GM23338 (cell line): ENCODE measurements around the gene TMEM169. TPM values are rescaled to one million over a fixed set of nuclear protein-coding genes. Genes with fewer than 3 reads are reported as not detected.

Experiments
- ATAC-seq: fragments of 200-7000 bp; cut with Tn5 transposase; 3 replicates; pipeline ENCODE4 v1.9.1; 2020
- DNase-seq: peaks from one replicate; pipeline ENCODE4 v3.0.0-alpha.2; 2015; ENCODE audit warnings: low spot score
- H2AFZ ChIP-seq: fragments of 200-600 bp; sonication (generic); 2 replicates; pipeline ENCODE4 v1.8.0; 2016; ENCODE audit warnings: antibody characterized with exemption, mild to moderate bottlenecking, moderate library complexity
- H3F3A ChIP-seq: fragments of 200-600 bp; sonication (generic); replicated peaks from 2 replicates; pipeline ENCODE4 v1.8.0; 2017; ENCODE audit warnings: antibody characterized with exemption, mixed run types, low read depth
- H3K27ac ChIP-seq: fragments of 200-600 bp; sonication (generic); 2 replicates; pipeline ENCODE4 v1.6.1; 2016; ENCODE audit warnings: low read depth
- H3K27me3 ChIP-seq: fragments of 200-600 bp; sonication (generic); 2 replicates; pipeline ENCODE4 v1.8.0; 2016; ENCODE audit warnings: mild to moderate bottlenecking, mixed run types, moderate library complexity; ENCODE audit not compliant: insufficient read depth
- H3K36me3 ChIP-seq: fragments of 200-600 bp; sonication (generic); 2 replicates; pipeline ENCODE4 v1.8.0; 2016; ENCODE audit warnings: mild to moderate bottlenecking; ENCODE audit not compliant: insufficient read depth
- H3K4me1 ChIP-seq: fragments of 200-600 bp; sonication (generic); 2 replicates; pipeline ENCODE4 v1.8.0; 2016; ENCODE audit warnings: mild to moderate bottlenecking, moderate library complexity; ENCODE audit not compliant: insufficient read depth
- H3K4me2 ChIP-seq: fragments of 200-600 bp; sonication (generic); 2 replicates; pipeline ENCODE4 v1.7.1; 2017; ENCODE audit warnings: mixed run types
- H3K4me3 ChIP-seq: fragments of 200-600 bp; sonication (generic); 2 replicates; pipeline ENCODE4 v1.6.1; 2016; ENCODE audit warnings: mixed run types
- H3K79me2 ChIP-seq: fragments of 200-600 bp; sonication (generic); replicated peaks from 2 replicates; pipeline ENCODE4 v1.8.0; 2017; ENCODE audit warnings: mild to moderate bottlenecking; ENCODE audit not compliant: insufficient read depth
- H3K9me2 ChIP-seq: fragments of 200-600 bp; sonication (generic); 2 replicates; pipeline ENCODE4 v1.8.0; 2017; ENCODE audit not compliant: insufficient read depth
- H4K20me1 ChIP-seq: fragments of 200-600 bp; sonication (generic); replicated peaks from 2 replicates; pipeline ENCODE4 v1.8.0; 2017; ENCODE audit warnings: mild to moderate bottlenecking; ENCODE audit not compliant: insufficient read depth
- H3K27ac Mint-ChIP-seq: 2 replicates; pipeline ENCODE4 v1.8.0; 2020; ENCODE audit warnings: inconsistent platforms, mild to moderate bottlenecking, moderate library complexity, mixed read lengths
- H3K27me3 Mint-ChIP-seq: 3 replicates; pipeline ENCODE4 v1.8.0; 2022; ENCODE audit warnings: low read depth, mild to moderate bottlenecking, moderate library complexity, mixed read lengths, inconsistent platforms; ENCODE audit not compliant: insufficient read depth, poor library complexity
- H3K36me3 Mint-ChIP-seq: 3 replicates; pipeline ENCODE4 v1.8.0; 2021; ENCODE audit warnings: low read depth, mild to moderate bottlenecking, inconsistent platforms, moderate library complexity, mixed read lengths
- H3K4me1 Mint-ChIP-seq: 3 replicates; pipeline ENCODE4 v1.8.0; 2020; ENCODE audit warnings: mild to moderate bottlenecking, inconsistent platforms, mixed read lengths
- H3K4me3 Mint-ChIP-seq: 3 replicates; pipeline ENCODE4 v1.8.0; 2021; ENCODE audit warnings: moderate library complexity, mild to moderate bottlenecking, inconsistent platforms, mixed read lengths
- H3K9me3 Mint-ChIP-seq: 3 replicates; pipeline ENCODE4 v1.8.0; 2020; ENCODE audit warnings: moderate library complexity, mild to moderate bottlenecking, inconsistent platforms, mixed read lengths
- CREB1 ChIP-seq: fragments of 250-450 bp; sonication (Bioruptor Pico); IDR thresholded peaks from 2 replicates; pipeline ENCODE4 v1.5.0; 2020; ENCODE audit warnings: low read depth, mild to moderate bottlenecking, moderate library complexity
- CTCF ChIP-seq, 2 experiments: fragments of 200-600 bp in 1 of 2; sonication (generic) in 1 of 2; conservative IDR thresholded peaks; 2 replicates each; pipeline versions ENCODE4 v1.5.1 to v1.6.1; 2016 to 2017; ENCODE audit warnings: antibody characterized with exemption in 2 of 2, low read depth in 2 of 2, mild to moderate bottlenecking in 2 of 2, moderate library complexity in 1 of 2
- ETS1 ChIP-seq: IDR thresholded peaks from 2 replicates; pipeline ENCODE4 v1.6.1; 2016; ENCODE audit warnings: antibody characterized with exemption
- EZH2 ChIP-seq: fragments of 200-600 bp; sonication (generic); IDR thresholded peaks from one replicate; pipeline ENCODE4 v1.8.0; 2017; ENCODE audit warnings: antibody characterized with exemption, mild to moderate bottlenecking, low read depth; ENCODE audit not compliant: unreplicated experiment
- EZH2phosphoT487 ChIP-seq: fragments of 200-600 bp; sonication (generic); IDR thresholded peaks from one replicate; pipeline ENCODE4 v1.8.1; 2018; ENCODE audit warnings: antibody characterized with exemption; ENCODE audit not compliant: unreplicated experiment
- JUNB ChIP-seq: IDR thresholded peaks from one replicate; pipeline ENCODE4 v1.6.1; 2016; ENCODE audit warnings: antibody characterized with exemption; ENCODE audit not compliant: unreplicated experiment
- NANOG ChIP-seq: IDR thresholded peaks from 2 replicates; pipeline ENCODE4 v1.6.1; 2016; ENCODE audit warnings: antibody characterized with exemption, borderline replicate concordance
- POLR2AphosphoS5 ChIP-seq: IDR thresholded peaks from 2 replicates; pipeline ENCODE4 v1.6.1; 2016; ENCODE audit warnings: antibody characterized with exemption, low read depth
- REST ChIP-seq: IDR thresholded peaks from one replicate; pipeline ENCODE4 v1.6.1; 2018; ENCODE audit warnings: antibody characterized with exemption; ENCODE audit not compliant: unreplicated experiment
- STAT1 ChIP-seq: IDR thresholded peaks from one replicate; pipeline ENCODE4 v1.6.1; 2016; ENCODE audit warnings: antibody characterized with exemption; ENCODE audit not compliant: unreplicated experiment
- ZNF114 ChIP-seq: fragments of 250-450 bp; sonication (Bioruptor Pico); IDR thresholded peaks from 2 replicates; pipeline ENCODE4 v1.5.0; 2020; ENCODE audit warnings: mild to moderate bottlenecking, moderate library complexity
- ZNF331 ChIP-seq: fragments of 250-450 bp; sonication (Bioruptor Pico); IDR thresholded peaks from 2 replicates; pipeline ENCODE4 v1.5.0; 2020; ENCODE audit warnings: low read depth, mild to moderate bottlenecking, moderate library complexity
- ZNF462 ChIP-seq: fragments of 250-450 bp; sonication (Bioruptor Pico); IDR thresholded peaks from 2 replicates; pipeline ENCODE4 v1.5.0; 2020; ENCODE audit warnings: mild to moderate bottlenecking, moderate library complexity
- polyA plus RNA-seq: library from polyadenylated mRNA; unstranded; fragments of >200 nt; fragmentation: Nextera tagmentation; extraction: Ambion mirVana; gene quantifications from 2 replicates; pipeline ENCODE4 v1.2.1, GENCODE V29; 2016
- total RNA-seq: library from RNA; depleted of rRNA; stranded (reverse); fragments of >200 nt; shearing (Covaris generic); gene quantifications from 2 replicates; pipeline ENCODE4 v1.2.3, GENCODE V29; 2014

Gene TMEM169
- total and polyA plus RNA-seq, 2 experiments from 2014 or later = 1.4 to 3.9 TPM

GRCh38 chr2:216094701-216095100, 13.0 kb downstream of the TMEM169 start:
- Histone ChIP-seq H3K4me3 (no peak overlapping the region), H3K9me2 (0 out of 2 replicates have a peak, but pooled peaks cover 6% of the 10 kb centered on the region), H2AFZ (no peak overlapping the region), H3K27me3 (no peaks in the 10 kb centered on the region), H3K36me3 (no peaks in the 10 kb centered on the region), H3K79me2 (no peaks in the 10 kb centered on the region), H3K4me2 (no peak overlapping the region), H3K27ac (no peak overlapping the region), H4K20me1 (no peaks in the 10 kb centered on the region), H3K4me1 (no peaks in the 10 kb centered on the region), H3F3A (no peaks in the 10 kb centered on the region)
- TF ChIP-seq EZH2phosphoT487 (no peak), ZNF331 (CRISPR knock-in tag) (no peak), CTCF (conservative IDR thresholded peaks at IDR 0.05; ENCODE audit: low read depth in 2 of 2) (no peak), ETS1 (no peak), EZH2 (no peak), ZNF462 (no peak), CREB1 (CRISPR knock-in tag) (no peak), JUNB (no peak), ZNF114 (no peak), NANOG (no peak), STAT1 (no peak), REST (no peak), POLR2AphosphoS5 (no peak)
- Mint-ChIP-seq H3K36me3 (no peaks in the 10 kb centered on the region), H3K27me3 (no peaks in the 10 kb centered on the region), H3K9me3 (no peaks in the 10 kb centered on the region), H3K27ac (no peak overlapping the region), H3K4me3 (no peak overlapping the region), H3K4me1 (no peaks in the 10 kb centered on the region)
- DNase-seq (no peak), ATAC-seq (no peak)
